NCI-H2107 treated with DMSO at 0.1 percent for 48 hours (cell line): ENCODE data around the gene NEU4.
"Not testable (repeated sequence)": the region's sequence is repeated elsewhere in the genome, so short reads cannot be mapped to it uniquely, and the experiment has no call there.

Source experiments
- DNase-seq: peaks from one replicate; lab custom pipeline; 2025; ENCODE audit not compliant: unreplicated experiment; lab: John Stamatoyannopoulos, UW

Gene NEU4

GRCh38 chr2:241833101-241833663, 24.2 kb downstream of the NEU4 start:
- no peak for DNase-seq

GRCh38 chr2:241833756-241834526, 24.9 kb downstream of the NEU4 start:
- not testable (repeated sequence) for DNase-seq

- DNase-seq = no peak
These were observed 25.7 kb downstream of the NEU4 start for GRCh38 chr2:241834527-241835210.

DNA sequence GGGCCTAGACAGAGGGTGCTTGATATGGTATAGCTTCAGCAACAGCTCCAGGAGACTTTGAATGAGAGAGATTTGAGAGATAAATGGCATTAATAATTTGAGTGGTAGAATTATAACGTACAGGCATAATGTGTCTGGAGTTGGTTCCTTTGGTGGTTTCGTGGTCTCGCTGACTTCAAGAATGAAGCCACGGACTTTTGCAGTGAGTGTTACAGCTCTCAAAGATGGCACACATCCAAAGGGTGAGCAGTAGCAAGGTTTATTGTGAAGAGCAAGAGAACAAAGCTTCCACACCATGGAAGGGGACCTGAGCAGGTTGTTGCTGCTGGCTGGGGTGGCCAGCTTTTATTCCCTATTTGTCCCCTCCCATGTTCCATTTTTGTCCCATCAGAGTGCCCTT, 26.6 kb downstream of the NEU4 start:
- DNase-seq = no peak

- no peak for DNase-seq
These were observed 27.3 kb downstream of the NEU4 start for GRCh38 chr2:241836292-241836691.

- DNase-seq = no peak
These were observed 28.4 kb downstream of the NEU4 start for GRCh38 chr2:241837197-241837965.

DNA sequence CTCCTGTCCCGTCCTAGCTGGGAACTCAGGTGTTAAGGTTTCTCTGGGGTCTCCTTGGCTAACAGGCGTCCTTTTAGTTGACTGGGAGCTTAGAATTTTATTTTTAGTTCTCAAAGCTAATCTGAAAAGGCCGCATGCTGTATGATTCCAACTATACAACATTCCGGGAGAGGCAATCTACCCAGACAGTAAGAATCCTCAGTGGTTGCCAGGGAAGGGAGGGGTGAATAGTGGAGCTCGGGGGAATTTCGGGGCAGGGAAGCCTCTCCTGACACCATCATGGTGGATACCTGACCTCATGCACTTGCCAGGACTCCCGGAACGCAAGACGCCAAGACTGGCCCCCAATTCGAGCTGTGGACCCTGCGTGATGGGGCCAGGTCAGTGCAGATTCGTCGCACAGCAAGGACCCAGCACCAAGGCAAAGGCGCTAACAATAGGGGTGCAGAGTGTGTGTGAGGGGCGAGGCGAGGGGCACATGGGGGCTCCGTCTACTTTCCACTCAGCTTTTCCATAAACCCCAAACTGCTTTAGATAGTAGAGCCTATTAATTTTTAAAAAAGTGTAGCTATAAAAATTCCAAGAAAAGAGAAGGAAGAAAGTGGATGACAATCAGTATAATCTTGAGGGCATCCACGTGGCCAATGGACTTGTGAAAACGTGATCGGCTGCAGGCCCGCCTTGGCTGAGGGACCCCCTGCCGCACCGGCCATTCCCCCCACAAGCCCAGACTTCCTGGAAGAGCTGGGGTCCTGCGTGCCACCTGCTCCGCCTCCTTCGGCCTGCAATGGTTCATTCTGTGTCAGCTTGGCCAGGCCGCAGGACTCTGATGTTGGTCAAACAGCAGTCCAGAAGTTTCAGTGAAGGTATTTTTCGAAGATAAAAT, 32.4 kb downstream of the NEU4 start:
- DNase-seq = no peak

GRCh38 chr2:241842067-241842415, 33.0 kb downstream of the NEU4 start:
- no peak for DNase-seq

DNA sequence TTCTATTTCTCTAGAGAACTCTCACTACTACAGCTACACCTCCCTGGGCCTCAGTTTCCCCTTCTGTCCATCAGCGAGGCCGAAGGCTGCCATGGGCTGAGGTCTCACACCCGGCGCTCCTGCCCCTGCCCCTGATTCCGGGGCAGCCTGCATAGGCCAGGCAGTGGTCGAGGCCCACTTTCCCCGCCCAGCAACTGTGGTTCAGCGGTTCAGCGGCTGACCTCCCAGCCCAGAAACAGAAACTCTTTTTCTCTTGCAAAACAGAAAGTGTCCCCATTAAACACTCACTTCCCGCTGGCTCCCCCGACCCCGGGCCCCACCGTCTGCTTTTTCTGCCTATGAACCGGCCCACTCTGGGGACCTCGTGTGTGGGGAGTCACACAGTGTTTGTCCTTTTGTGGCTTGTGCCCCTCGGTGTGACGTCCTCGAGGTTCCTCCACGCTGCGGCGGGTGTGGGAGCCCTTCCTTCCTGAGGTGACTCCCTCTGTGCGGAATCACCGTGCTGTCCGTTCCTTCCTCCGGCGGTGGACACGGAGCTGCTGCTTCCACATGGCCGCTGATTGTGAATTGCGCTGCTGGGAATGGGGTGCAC, 33.7 kb downstream of the NEU4 start:
- no peak for DNase-seq

- no peak for DNase-seq
These were observed 34.5 kb downstream of the NEU4 start for GRCh38 chr2:241843321-241844065.

DNA sequence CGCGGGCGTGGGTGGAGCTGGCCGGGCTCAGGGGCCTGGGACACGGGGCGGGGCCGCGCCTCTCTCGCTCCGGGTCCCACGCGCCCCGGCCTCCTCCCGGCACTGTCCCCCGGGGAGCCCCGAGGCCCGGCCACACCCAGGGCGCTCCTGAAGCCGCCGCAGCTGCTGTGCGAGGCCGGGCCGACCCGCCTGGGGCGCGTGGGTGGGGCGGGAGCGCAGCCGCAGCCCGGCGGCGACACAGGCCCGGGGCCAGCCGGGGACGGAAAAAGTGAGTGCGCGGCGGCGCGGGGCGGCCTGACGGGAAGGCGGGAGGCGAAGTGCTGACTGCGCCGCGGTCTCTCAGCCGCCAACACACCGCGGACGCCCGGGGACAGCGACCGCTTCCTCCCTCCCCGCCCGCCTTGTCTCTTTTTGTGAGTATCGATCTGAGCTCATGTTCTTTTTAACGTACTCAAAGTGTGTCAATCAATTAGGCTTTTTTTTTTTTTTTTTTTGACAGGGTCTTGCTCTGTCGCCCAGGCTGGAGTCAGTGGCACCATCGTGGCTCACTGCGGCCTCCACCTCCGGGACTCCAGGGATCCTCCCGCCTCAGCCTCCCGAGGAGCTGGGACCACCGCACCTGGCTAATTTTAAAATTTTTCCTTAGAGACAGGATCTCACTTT, 35.2 kb downstream of the NEU4 start:
- DNase-seq = no peak

GRCh38 chr2:241844831-241845578, 36.0 kb downstream of the NEU4 start:
- no peak for DNase-seq

DNA sequence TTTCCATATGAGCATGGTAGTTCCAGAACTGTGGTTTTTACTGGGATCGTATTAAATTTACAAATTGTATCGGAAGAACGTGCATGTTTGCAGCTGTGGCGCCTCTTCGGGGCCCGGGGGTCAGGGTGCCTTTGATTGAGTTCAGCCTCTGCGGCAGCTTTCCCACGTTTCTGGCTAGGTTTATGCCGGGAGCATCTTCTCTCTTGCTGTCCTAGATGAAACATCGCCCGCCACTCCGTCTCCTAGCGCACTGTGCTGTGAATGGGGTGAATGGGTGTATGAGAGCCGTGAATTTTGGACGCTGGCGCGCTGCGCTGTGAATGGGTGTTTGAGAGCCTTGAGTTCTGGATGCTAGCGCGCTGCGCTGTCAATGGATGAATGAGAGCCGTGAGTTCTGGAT, 37.4 kb downstream of the NEU4 start:
- DNase-seq = no peak

DNA sequence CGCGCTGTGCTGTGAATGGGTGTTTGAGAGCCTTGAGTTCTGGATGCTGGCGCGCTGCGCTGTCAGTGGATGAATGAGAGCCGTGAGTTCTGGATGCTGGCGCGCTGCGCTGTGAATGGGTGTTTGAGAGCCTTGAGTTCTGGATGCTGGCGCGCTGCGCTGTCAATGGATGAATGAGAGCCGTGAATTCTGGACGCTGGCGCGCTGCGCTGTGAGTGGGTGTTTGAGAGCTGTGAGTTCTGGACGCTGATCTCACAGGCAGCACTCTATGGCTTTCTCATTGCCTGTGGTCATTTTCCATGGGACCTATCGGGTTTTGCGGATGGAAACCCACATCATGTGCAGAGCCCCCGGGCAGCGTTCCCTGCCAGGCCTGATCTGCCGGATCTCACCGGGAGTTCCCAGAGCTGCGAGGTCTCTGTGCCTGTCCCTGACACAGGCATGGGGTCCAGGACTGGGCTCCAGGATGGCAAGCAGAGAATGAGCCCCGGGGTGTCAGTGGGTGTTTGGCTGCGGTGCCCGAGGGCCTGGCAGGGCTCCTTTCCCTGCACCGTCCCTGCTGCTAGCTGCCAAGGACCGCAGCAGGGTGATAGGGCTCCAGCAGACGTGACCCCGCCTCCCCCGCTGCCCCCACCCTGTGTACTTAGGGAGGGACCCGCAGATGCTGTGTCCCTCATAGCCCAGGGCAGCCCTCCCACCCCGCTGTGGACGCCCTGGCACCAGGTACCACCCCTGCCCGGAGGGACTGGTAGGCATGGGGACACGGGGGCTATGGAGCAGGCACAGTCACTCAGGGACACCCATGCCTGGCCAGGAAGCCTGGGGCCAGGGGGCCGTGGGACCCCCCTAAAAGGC, 40.0 kb downstream of the NEU4 start:
- DNase-seq = no peak

DNA sequence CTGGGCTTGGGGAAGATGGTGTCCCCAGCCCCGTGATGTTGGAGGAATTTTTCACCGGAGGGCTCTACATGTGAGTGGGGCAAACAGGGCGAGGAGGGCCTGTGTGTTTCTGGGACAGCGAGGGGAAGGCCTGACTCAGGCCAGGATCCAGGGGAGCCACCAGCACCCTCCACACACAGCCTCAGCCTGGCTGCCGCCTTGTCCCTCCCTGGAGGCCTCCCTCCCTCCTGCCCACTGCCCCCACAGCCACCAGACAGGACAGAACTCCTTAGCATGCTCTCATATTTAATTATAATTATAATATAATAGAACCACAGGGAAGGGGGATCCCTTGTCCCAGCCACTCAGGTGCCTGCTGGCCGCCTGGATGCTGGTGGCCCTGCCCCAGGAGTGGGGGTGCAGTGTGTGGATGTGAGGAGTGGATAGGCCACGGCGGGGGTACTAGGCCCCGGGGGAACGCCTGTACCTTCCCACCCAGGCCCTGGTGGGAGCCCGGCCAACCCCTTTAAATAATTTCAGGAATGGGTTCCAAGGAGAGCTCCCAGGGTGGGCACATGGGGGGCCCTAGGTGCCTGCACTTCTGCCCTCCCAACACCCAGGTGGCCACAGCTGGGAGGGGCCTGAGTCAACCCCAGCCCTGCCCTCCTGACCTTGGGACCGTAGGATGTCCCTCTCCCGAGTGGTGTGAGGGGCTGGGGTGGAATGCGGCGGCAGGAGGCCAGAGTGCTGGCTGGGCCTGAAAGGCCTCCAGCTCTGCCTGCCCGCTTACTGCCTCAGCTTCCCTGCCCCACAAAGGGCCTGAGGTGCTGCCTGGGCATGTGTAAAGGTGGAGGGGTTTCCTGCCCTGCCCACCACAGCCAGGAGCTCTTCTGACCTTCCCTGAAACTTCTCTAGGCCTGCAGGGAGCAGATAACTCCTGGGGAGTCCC, 40.9 kb downstream of the NEU4 start:
- no peak for DNase-seq

DNA sequence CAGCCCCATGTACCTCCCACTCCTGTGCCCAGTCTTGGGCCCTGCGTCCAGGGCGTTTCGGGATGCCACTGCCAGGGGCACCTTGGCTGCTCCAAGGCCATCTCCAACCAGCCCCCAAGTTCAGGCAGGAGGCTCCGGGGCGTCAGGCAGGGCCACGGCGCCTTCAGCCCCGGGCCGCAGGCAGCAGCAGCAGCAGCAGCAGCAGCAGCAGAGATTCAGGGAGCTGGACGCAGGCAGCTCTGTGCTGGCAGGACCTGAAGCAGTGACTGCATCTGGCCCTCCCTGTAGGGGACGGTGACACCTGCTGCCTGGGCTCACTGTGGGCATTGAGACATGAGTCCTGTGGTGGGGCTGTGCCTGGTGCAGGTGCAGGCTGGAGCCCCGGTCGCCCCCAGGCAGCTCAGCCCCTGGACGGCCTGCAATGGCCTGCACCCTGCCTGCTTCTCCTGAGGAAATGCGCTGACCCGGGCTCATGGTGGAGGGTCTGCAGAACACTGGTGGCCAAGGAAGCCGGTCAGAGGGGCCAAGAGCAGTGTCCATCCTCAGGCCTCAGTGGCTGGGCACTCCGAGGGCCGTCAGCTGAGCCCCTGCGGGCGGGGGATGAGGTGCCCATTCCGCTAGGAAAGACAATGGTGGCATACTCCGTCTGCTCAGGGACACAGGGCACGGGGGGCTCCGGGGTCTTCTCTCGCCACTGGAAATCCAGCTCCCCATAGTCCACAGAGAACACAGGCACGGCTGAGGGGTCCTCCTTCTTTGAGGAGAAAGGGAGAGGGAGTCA, 41.7 kb downstream of the NEU4 start:
- DNase-seq = no peak
